ENCODE results near the gene LBHD2. TPM values are rescaled to one million over a fixed set of nuclear protein-coding genes. Genes with fewer than 3 reads are reported as not detected.

Gene LBHD2
- total and polyA plus RNA-seq, 2 experiments from 2014 or later = not detected

DNA sequence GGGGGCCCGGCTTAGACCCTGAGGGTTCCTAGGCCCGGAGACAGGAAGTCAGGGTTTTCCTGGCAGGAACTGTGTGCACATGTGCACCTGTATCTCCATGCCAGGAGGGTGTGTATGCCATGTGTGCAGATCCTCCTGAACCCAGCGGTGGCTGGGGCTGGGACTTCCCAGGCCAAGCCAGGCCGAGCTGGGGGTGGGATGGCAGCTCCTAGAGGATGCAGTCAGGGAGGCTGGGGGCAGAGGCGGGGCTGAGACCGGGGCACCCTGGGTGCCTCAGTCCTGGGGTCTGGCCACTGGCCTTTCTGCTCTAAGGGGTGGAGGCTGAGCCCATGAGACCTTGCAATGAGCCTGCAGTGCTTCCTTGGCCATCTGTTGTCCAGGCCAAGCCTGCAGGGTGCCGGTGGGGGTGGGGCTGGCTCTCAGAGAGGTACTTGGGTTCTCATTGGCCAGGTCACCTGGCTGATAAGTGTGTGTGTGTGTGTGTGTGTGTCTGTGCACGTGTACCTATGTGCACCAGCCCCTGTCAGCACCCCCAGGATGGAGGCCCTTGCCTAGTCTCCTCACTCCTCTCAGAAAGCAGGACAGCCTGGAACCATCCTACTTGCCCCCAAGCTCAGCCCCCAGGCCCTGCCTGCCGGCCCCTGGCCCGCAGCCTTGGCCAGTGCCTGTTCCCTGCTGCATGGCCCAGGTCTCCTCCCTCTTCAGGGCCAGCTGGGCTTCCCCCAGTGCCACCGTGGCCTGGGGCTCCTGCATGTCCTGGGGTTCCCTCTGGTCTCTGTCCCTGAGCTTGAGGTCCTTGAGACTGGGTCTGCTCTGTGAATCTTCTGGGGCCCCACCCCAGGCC, 28.6 kb downstream of the LBHD2 start:
- no peak for TF ChIP-seq EZH2phosphoT487 (IDR thresholded peaks at IDR 0.05; ENCODE audit: unreplicated experiment)
- TF ChIP-seq, protein P1, sequence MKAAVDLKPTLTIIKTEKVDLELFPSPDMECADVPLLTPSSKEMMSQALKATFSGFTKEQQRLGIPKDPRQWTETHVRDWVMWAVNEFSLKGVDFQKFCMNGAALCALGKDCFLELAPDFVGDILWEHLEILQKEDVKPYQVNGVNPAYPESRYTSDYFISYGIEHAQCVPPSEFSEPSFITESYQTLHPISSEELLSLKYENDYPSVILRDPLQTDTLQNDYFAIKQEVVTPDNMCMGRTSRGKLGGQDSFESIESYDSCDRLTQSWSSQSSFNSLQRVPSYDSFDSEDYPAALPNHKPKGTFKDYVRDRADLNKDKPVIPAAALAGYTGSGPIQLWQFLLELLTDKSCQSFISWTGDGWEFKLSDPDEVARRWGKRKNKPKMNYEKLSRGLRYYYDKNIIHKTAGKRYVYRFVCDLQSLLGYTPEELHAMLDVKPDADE (IDR thresholded peaks at IDR 0.05) = no peak
- TF ChIP-seq, protein P2, sequence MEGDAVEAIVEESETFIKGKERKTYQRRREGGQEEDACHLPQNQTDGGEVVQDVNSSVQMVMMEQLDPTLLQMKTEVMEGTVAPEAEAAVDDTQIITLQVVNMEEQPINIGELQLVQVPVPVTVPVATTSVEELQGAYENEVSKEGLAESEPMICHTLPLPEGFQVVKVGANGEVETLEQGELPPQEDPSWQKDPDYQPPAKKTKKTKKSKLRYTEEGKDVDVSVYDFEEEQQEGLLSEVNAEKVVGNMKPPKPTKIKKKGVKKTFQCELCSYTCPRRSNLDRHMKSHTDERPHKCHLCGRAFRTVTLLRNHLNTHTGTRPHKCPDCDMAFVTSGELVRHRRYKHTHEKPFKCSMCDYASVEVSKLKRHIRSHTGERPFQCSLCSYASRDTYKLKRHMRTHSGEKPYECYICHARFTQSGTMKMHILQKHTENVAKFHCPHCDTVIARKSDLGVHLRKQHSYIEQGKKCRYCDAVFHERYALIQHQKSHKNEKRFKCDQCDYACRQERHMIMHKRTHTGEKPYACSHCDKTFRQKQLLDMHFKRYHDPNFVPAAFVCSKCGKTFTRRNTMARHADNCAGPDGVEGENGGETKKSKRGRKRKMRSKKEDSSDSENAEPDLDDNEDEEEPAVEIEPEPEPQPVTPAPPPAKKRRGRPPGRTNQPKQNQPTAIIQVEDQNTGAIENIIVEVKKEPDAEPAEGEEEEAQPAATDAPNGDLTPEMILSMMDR (conservative IDR thresholded peaks at IDR 0.05; ENCODE audit: low read depth in 2 of 2) = no peak
- Mint-ChIP-seq H3K27me3 (ENCODE audit: insufficient read depth, low read depth, poor library complexity) (peaks cover 39% of the 10 kb centered on the region), H3K36me3 (ENCODE audit: low read depth) (no peaks in the 10 kb centered on the region; the same call in 2 of the 3 replicates), H3K27ac (no peak overlapping the region), H3K9me3 (no peaks in the 10 kb centered on the region), H3K4me3 (no peak overlapping the region), H3K4me1 (peaks cover 31% of the 10 kb centered on the region)
- Histone ChIP-seq H3K27me3 (ENCODE audit: insufficient read depth) (peaks cover 22% of the 10 kb centered on the region), H3K4me3 (no peak overlapping the region), H3K36me3 (ENCODE audit: insufficient read depth) (no peaks in the 10 kb centered on the region), H3K27ac (ENCODE audit: low read depth) (no peak overlapping the region), H3K79me2 (replicated peaks; ENCODE audit: insufficient read depth) (no peaks in the 10 kb centered on the region), H4K20me1 (replicated peaks; ENCODE audit: insufficient read depth) (no peaks in the 10 kb centered on the region), H3K9me2 (ENCODE audit: insufficient read depth) (no peaks in the 10 kb centered on the region), H2AFZ (no peak overlapping the region), H3K4me1 (ENCODE audit: insufficient read depth) (peaks cover 21% of the 10 kb centered on the region), H3F3A (replicated peaks; ENCODE audit: low read depth) (no peaks in the 10 kb centered on the region), H3K4me2 (no peak overlapping the region)
- ATAC-seq = no peak
- DNase-seq (ENCODE audit: low spot score) = no peak

DNA sequence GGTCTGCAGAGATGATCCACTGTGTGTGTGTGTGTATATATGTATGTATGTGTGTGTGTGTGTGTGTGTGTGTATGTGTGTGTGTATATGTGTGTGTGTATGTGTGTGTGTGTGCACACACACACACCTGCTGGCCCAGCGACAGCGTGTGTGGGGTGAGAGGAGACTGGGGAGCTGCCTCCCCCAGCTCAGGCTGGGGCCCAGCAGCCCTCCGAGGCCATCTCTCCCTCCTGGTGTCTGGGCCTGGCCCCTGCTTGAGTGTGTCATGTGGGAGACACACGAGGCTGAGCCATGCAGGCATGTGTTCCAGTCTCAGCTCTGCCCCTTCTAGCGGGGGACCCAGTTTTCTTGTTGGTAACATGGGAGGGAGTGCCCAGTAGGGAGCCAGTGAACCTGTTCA, 29.3 kb downstream of the LBHD2 start:
- H3K4me2 ChIP-seq = no peak overlapping the region
- no peak overlapping the region for H2AFZ ChIP-seq
- H3K9me3 Mint-ChIP-seq = no peaks in the 10 kb centered on the region
- peaks cover 37% of the 10 kb centered on the region for H3K27me3 Mint-ChIP-seq (ENCODE audit: insufficient read depth, low read depth, poor library complexity)
- H3K9me2 ChIP-seq (ENCODE audit: insufficient read depth) = no peaks in the 10 kb centered on the region
- no peaks in the 10 kb centered on the region for H3K36me3 ChIP-seq (ENCODE audit: insufficient read depth)
- H3K4me3 ChIP-seq = no peak overlapping the region
- no peak for ATAC-seq
- no peaks in the 10 kb centered on the region for H3K79me2 ChIP-seq (replicated peaks; ENCODE audit: insufficient read depth)
- no peaks in the 10 kb centered on the region; the same call in 2 of the 3 replicates for H3K36me3 Mint-ChIP-seq (ENCODE audit: low read depth)
- peaks cover 22% of the 10 kb centered on the region for H3K27me3 ChIP-seq (ENCODE audit: insufficient read depth)
- H4K20me1 ChIP-seq (replicated peaks; ENCODE audit: insufficient read depth) = no peaks in the 10 kb centered on the region
- no peak overlapping the region for H3K27ac Mint-ChIP-seq
- no peak overlapping the region for H3K4me3 Mint-ChIP-seq
- H3F3A ChIP-seq (replicated peaks; ENCODE audit: low read depth) = no peaks in the 10 kb centered on the region
- H3K4me1 ChIP-seq (ENCODE audit: insufficient read depth) = peaks cover 20% of the 10 kb centered on the region
- peaks cover 27% of the 10 kb centered on the region for H3K4me1 Mint-ChIP-seq
- H3K27ac ChIP-seq (ENCODE audit: low read depth) = no peak overlapping the region
- no peak for DNase-seq (ENCODE audit: low spot score)
- TF ChIP-seq ZNF331 (CRISPR knock-in tag; IDR thresholded peaks at IDR 0.05; ENCODE audit: low read depth) (no peak), CREB1 (CRISPR knock-in tag; IDR thresholded peaks at IDR 0.05; ENCODE audit: low read depth) (no peak), ZNF114 (CRISPR knock-in tag; IDR thresholded peaks at IDR 0.05) (no peak), STAT1 (IDR thresholded peaks at IDR 0.05; ENCODE audit: unreplicated experiment) (no peak)
- TF ChIP-seq, protein P3, sequence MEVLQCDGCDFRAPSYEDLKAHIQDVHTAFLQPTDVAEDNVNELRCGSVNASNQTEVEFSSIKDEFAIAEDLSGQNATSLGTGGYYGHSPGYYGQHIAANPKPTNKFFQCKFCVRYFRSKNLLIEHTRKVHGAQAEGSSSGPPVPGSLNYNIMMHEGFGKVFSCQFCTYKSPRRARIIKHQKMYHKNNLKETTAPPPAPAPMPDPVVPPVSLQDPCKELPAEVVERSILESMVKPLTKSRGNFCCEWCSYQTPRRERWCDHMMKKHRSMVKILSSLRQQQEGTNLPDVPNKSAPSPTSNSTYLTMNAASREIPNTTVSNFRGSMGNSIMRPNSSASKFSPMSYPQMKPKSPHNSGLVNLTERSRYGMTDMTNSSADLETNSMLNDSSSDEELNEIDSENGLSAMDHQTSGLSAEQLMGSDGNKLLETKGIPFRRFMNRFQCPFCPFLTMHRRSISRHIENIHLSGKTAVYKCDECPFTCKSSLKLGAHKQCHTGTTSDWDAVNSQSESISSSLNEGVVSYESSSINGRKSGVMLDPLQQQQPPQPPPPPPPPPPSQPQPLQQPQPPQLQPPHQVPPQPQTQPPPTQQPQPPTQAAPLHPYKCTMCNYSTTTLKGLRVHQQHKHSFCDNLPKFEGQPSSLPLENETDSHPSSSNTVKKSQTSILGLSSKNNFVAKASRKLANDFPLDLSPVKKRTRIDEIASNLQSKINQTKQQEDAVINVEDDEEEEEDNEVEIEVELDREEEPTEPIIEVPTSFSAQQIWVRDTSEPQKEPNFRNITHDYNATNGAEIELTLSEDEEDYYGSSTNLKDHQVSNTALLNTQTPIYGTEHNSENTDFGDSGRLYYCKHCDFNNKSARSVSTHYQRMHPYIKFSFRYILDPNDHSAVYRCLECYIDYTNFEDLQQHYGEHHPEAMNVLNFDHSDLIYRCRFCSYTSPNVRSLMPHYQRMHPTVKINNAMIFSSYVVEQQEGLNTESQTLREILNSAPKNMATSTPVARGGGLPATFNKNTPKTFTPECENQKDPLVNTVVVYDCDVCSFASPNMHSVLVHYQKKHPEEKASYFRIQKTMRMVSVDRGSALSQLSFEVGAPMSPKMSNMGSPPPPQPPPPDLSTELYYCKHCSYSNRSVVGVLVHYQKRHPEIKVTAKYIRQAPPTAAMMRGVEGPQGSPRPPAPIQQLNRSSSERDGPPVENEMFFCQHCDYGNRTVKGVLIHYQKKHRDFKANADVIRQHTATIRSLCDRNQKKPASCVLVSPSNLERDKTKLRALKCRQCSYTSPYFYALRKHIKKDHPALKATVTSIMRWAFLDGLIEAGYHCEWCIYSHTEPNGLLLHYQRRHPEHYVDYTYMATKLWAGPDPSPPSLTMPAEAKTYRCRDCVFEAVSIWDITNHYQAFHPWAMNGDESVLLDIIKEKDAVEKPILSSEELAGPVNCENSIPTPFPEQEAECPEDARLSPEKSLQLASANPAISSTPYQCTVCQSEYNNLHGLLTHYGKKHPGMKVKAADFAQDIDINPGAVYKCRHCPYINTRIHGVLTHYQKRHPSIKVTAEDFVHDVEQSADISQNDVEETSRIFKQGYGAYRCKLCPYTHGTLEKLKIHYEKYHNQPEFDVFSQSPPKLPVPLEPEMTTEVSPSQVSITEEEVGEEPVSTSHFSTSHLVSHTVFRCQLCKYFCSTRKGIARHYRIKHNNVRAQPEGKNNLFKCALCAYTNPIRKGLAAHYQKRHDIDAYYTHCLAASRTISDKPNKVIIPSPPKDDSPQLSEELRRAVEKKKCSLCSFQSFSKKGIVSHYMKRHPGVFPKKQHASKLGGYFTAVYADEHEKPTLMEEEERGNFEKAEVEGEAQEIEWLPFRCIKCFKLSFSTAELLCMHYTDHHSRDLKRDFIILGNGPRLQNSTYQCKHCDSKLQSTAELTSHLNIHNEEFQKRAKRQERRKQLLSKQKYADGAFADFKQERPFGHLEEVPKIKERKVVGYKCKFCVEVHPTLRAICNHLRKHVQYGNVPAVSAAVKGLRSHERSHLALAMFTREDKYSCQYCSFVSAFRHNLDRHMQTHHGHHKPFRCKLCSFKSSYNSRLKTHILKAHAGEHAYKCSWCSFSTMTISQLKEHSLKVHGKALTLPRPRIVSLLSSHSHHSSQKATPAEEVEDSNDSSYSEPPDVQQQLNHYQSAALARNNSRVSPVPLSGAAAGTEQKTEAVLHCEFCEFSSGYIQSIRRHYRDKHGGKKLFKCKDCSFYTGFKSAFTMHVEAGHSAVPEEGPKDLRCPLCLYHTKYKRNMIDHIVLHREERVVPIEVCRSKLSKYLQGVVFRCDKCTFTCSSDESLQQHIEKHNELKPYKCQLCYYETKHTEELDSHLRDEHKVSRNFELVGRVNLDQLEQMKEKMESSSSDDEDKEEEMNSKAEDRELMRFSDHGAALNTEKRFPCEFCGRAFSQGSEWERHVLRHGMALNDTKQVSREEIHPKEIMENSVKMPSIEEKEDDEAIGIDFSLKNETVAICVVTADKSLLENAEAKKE (CRISPR knock-in tag; IDR thresholded peaks at IDR 0.05) = no peak
- TF ChIP-seq, protein P2 (conservative IDR thresholded peaks at IDR 0.05; ENCODE audit: low read depth in 2 of 2) = no peak

Data from GM23338 (cell line).